ENCODE data around the gene PFKL.

PFKL gene

GRCh38 chr21:44321846-44322450 lies 22.1 kb downstream of the PFKL start:
- Histone ChIP-seq H3K27me3 (replicated peaks; ENCODE audit: insufficient read depth, low read length) (no peaks in the 10 kb centered on the region), H3K9ac (ENCODE audit: low read length) (no peak overlapping the region), H3K36me3 (replicated peaks; ENCODE audit: insufficient read depth, low read length) (no peaks in the 10 kb centered on the region; the same call in 1 of the 2 replicates), H3K27ac (ENCODE audit: low read length) (no peak overlapping the region), H3K4me2 (ENCODE audit: low read depth, low read length) (no peak overlapping the region), H3K9me3 (replicated peaks; ENCODE audit: insufficient read depth, low read length) (no peaks in the 10 kb centered on the region), H3K4me1 (ENCODE audit: low read length) (no peaks in the 10 kb centered on the region), H3K9me2 (replicated peaks; ENCODE audit: insufficient read depth, low read length) (no peaks in the 10 kb centered on the region), H3K4me3 (ENCODE audit: low read length) (no peak overlapping the region), H2AFZ (ENCODE audit: low read length) (no peak overlapping the region), H4K20me1 (ENCODE audit: insufficient read depth, low read length) (no peaks in the 10 kb centered on the region), H3K79me2 (ENCODE audit: low read length) (no peaks in the 10 kb centered on the region), H3F3A (ENCODE audit: insufficient read depth, low read length) (no peaks in the 10 kb centered on the region)
- no peak for DNase-seq
- TF ChIP-seq EZH2phosphoT487 (IDR thresholded peaks at IDR 0.05; ENCODE audit: low read length) (no peak), EZH2 (optimal IDR thresholded peaks at IDR 0.05; ENCODE audit: low read depth, low read length) (no peak), CTCF (IDR thresholded peaks at IDR 0.05; ENCODE audit: low read length) (no peak)

GRCh38 chr21:44322621-44323325 lies 22.9 kb downstream of the PFKL start:
- Histone ChIP-seq H4K20me1 (ENCODE audit: insufficient read depth, low read length) (no peaks in the 10 kb centered on the region), H3K36me3 (replicated peaks; ENCODE audit: insufficient read depth, low read length) (no peaks in the 10 kb centered on the region; the same call in 1 of the 2 replicates), H3K9me2 (replicated peaks; ENCODE audit: insufficient read depth, low read length) (no peaks in the 10 kb centered on the region), H3K79me2 (ENCODE audit: low read length) (no peaks in the 10 kb centered on the region), H3K4me3 (ENCODE audit: low read length) (no peak overlapping the region), H3K27me3 (replicated peaks; ENCODE audit: insufficient read depth, low read length) (no peaks in the 10 kb centered on the region), H3K4me1 (ENCODE audit: low read length) (no peaks in the 10 kb centered on the region), H3K4me2 (ENCODE audit: low read depth, low read length) (no peak overlapping the region), H3K9me3 (replicated peaks; ENCODE audit: insufficient read depth, low read length) (no peaks in the 10 kb centered on the region), H3F3A (ENCODE audit: insufficient read depth, low read length) (no peaks in the 10 kb centered on the region), H3K9ac (ENCODE audit: low read length) (no peak overlapping the region), H2AFZ (ENCODE audit: low read length) (no peak overlapping the region), H3K27ac (ENCODE audit: low read length) (no peak overlapping the region)
- no peak for DNase-seq
- no peak for TF ChIP-seq EZH2 (optimal IDR thresholded peaks at IDR 0.05; ENCODE audit: low read depth, low read length)
- no peak for TF ChIP-seq CTCF (IDR thresholded peaks at IDR 0.05; ENCODE audit: low read length)
- no peak for TF ChIP-seq EZH2phosphoT487 (IDR thresholded peaks at IDR 0.05; ENCODE audit: low read length)

DNA sequence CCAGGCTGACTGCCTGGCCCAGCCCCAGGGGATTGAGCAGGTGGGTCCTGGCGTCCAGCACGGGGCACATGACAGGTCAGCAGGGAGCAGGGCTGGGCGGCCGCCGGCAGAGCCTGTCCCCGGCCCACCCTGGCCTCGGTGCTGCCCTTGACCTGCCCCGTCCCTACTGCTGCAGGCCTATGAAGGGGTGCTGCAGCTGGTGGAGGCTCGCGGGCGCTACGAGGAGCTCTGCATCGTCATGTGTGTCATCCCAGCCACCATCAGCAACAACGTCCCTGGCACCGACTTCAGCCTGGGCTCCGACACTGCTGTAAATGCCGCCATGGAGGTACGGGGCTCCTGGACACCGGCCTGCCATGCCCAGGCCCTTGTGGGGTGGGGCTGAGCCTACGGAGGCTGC lies 23.7 kb downstream of the PFKL start:
- Histone ChIP-seq H3K9ac (ENCODE audit: low read length) (no peak overlapping the region), H3K4me2 (ENCODE audit: low read depth, low read length) (no peak overlapping the region), H3F3A (ENCODE audit: insufficient read depth, low read length) (no peaks in the 10 kb centered on the region), H3K9me2 (replicated peaks; ENCODE audit: insufficient read depth, low read length) (no peaks in the 10 kb centered on the region), H2AFZ (ENCODE audit: low read length) (no peak overlapping the region), H3K36me3 (replicated peaks; ENCODE audit: insufficient read depth, low read length) (no peaks in the 10 kb centered on the region; the same call in 1 of the 2 replicates), H3K27me3 (replicated peaks; ENCODE audit: insufficient read depth, low read length) (no peaks in the 10 kb centered on the region), H3K79me2 (ENCODE audit: low read length) (no peaks in the 10 kb centered on the region), H3K27ac (ENCODE audit: low read length) (no peak overlapping the region), H3K4me3 (ENCODE audit: low read length) (no peak overlapping the region), H4K20me1 (ENCODE audit: insufficient read depth, low read length) (no peaks in the 10 kb centered on the region), H3K4me1 (ENCODE audit: low read length) (no peaks in the 10 kb centered on the region), H3K9me3 (replicated peaks; ENCODE audit: insufficient read depth, low read length) (no peaks in the 10 kb centered on the region)
- no peak for TF ChIP-seq EZH2 (optimal IDR thresholded peaks at IDR 0.05; ENCODE audit: low read depth, low read length)
- TF ChIP-seq CTCF (IDR thresholded peaks at IDR 0.05; ENCODE audit: low read length), result no peak
- no peak for TF ChIP-seq EZH2phosphoT487 (IDR thresholded peaks at IDR 0.05; ENCODE audit: low read length)
- no peak for DNase-seq

Data from MM.1S (cell line).